ENCODE results near the gene ZDHHC4. TPM values are rescaled to one million over a fixed set of nuclear protein-coding genes. Genes with fewer than 3 reads are reported as not detected.

The ZDHHC4 gene
- total RNA-seq, 4 donors from 2014 or later = 29.6 to 52.0 (median 44.8) TPM

DNA sequence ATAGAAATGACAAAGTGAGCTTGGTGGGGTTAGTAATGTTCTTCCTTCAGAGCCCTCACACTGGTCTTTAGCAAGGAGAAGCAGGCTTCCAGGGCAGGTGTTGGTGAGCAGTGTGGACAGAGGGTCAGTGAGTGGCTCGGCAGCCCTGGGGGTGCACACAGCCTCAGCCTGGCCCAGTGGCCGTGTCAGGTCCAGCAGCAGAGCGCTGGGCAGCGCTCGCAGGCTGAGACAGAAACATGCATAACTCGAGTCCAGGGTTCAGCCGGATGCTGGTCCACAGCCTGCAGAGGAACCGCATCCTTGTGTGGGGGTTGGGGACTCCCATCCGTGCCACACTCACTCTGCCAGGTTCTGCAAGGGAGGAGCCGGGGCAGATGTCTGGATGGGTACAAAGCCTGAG lies 27.2 kb downstream of the ZDHHC4 start:
- Histone ChIP-seq H3K4me1 (no peaks in the 10 kb centered on the region), H3K27ac (no peak overlapping the region), H3K9me3 (no peaks in the 10 kb centered on the region), H3K4me3 (no peak overlapping the region), H3K27me3 (no peaks in the 10 kb centered on the region), H3K36me3 (peaks cover 0 to 81% (median 0%) of the 10 kb centered on the region in 3 donors)
- no peak for TF ChIP-seq CTCF (IDR thresholded peaks at IDR 0.05)
- no peak for TF ChIP-seq POLR2A (IDR thresholded peaks at IDR 0.05)
- DNase-seq = no peak

DNA sequence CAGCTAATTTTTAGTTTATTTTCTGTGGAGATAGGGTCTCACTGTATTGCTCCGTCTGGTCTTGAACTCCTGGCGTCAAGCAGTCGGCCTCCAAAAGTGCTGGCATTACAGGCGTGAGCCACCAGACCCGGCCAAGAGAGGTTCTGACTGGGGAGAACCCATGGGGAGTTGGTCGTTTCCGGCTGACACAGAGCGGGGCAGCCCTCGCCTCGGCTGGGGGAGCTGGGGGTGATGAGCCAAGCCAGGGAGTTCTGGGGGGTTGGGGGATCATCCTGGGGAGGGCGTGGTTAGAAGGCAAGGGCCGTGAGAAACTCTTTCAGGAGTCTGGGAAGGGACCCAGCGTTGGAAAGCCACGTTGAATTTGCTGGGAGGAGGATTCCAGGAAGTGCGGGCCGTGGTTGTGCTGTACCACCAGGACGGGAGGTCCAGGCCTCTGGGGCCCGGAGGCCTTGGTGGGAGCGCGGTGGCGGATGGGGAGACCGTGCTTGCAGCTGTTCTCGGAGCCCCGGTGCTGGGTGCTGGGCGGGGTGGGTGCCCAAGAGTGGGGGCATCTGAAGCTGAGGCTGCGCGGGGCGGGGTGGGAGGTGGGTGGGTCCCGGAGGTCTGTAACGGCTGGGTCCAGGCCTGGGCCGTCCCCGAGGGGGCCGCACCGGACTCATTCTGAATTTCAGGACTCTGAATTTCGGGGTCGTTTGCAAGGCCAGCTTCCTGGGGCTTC lies 29.8 kb downstream of the ZDHHC4 start:
- no peaks in the 10 kb centered on the region for H3K9me3 ChIP-seq
- no peaks in the 10 kb centered on the region for H3K4me1 ChIP-seq
- H3K27me3 ChIP-seq = no peaks in the 10 kb centered on the region
- TF ChIP-seq POLR2A (IDR thresholded peaks at IDR 0.05) (no peak), CTCF (IDR thresholded peaks at IDR 0.05) (no peak)
- no peak overlapping the region for H3K4me3 ChIP-seq
- H3K36me3 ChIP-seq = peaks cover 0 to 65% (median 0%) of the 10 kb centered on the region in 3 donors
- H3K27ac ChIP-seq = no peak overlapping the region
- no peak for DNase-seq

- no peak overlapping the region for H3K27ac ChIP-seq
- H3K4me3 ChIP-seq = no peak overlapping the region
- no peak for TF ChIP-seq CTCF (IDR thresholded peaks at IDR 0.05)
- no peak for TF ChIP-seq POLR2A (IDR thresholded peaks at IDR 0.05)
- H3K36me3 ChIP-seq = peaks cover 0 to 62% (median 0%) of the 10 kb centered on the region in 3 donors
- H3K27me3 ChIP-seq = no peaks in the 10 kb centered on the region
- no peaks in the 10 kb centered on the region for H3K4me1 ChIP-seq
- H3K9me3 ChIP-seq = no peaks in the 10 kb centered on the region
- DNase-seq = no peak
Observed at GRCh38 chr7:6607651-6608051, 30.4 kb downstream of the ZDHHC4 start.

- Histone ChIP-seq H3K27me3 (no peaks in the 10 kb centered on the region), H3K4me1 (no peaks in the 10 kb centered on the region), H3K9me3 (no peaks in the 10 kb centered on the region), H3K27ac (no peak overlapping the region), H3K36me3 (peaks cover 0 to 58% (median 0%) of the 10 kb centered on the region in 3 donors), H3K4me3 (no peak overlapping the region)
- TF ChIP-seq CTCF (IDR thresholded peaks at IDR 0.05) (no peak), POLR2A (IDR thresholded peaks at IDR 0.05) (no peak)
- DNase-seq = no peak
Observed at GRCh38 chr7:6608081-6608480, 30.8 kb downstream of the ZDHHC4 start.

DNA sequence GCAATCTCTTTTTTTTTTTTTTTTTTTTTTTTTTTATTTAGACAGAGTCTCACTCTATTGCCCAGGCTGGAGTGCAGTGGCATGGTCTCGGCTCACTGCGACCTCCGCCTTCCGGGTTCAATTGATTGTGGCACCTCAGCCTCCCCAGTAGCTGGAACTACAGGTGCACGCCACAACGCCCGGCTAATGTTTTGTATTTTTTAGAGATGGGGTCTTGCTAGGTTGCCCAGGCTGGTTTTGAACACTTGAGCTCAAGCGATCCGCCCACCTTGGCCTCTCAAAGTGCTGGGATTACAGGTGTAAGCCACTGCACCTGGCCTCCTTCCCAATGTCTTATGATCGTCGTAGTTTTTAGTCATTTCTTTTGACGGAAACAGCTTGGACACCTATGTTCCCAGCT lies 31.5 kb downstream of the ZDHHC4 start:
- Histone ChIP-seq H3K36me3 (peaks cover 0 to 51% (median 0%) of the 10 kb centered on the region in 3 donors), H3K9me3 (no peaks in the 10 kb centered on the region)

GRCh38 chr7:6612819-6613218 lies 35.6 kb downstream of the ZDHHC4 start:
- no peaks in the 10 kb centered on the region for H3K9me3 ChIP-seq
- TF ChIP-seq POLR2A (IDR thresholded peaks at IDR 0.05) = no peak
- TF ChIP-seq CTCF (IDR thresholded peaks at IDR 0.05) = no peak
- no peak for DNase-seq
- H3K4me3 ChIP-seq = no peak overlapping the region
- no peak overlapping the region for H3K27ac ChIP-seq
- peaks cover 0 to 5% of the 10 kb centered on the region in 2 donors for H3K27me3 ChIP-seq
- peaks cover 0 to 13% (median 7%) of the 10 kb centered on the region in 4 donors for H3K4me1 ChIP-seq
- H3K36me3 ChIP-seq = peaks cover 0 to 14% (median 0%) of the 10 kb centered on the region in 3 donors

More for the DNA sequence above, 31.5 kb downstream of the ZDHHC4 start:
- DNase-seq = no peak
- no peak overlapping the region for H3K4me3 ChIP-seq
- no peaks in the 10 kb centered on the region for H3K27me3 ChIP-seq
- TF ChIP-seq POLR2A (IDR thresholded peaks at IDR 0.05) = no peak
- no peaks in the 10 kb centered on the region for H3K4me1 ChIP-seq
- no peak overlapping the region for H3K27ac ChIP-seq

All from Peyer's patch (tissue), 4 donors.